ENCODE data around the gene TLN1. TPM values are rescaled to one million over a fixed set of nuclear protein-coding genes. Genes with fewer than 3 reads are reported as not detected.

The TLN1 gene
- total RNA-seq, 1 experiment from 2014 or later = 347 TPM

GRCh38 chr9:35681341-35682002 lies 50.5 kb downstream of the TLN1 start:
- Histone ChIP-seq H3K4me3 (ENCODE audit: low read depth in 2 of 2, low read length in 2 of 2) (no peak overlapping the region), H3K27ac (ENCODE audit: low read length) (peak overlapping the region; percentile 36; the same call in 1 of the 2 replicates), H3K4me1 (ENCODE audit: control insufficient read depth, insufficient read depth, low read length) (peaks cover 12% of the 10 kb centered on the region; the same call in 1 of the 2 replicates), H3K9me3 (ENCODE audit: control insufficient read depth, insufficient read depth, low read depth, low read length) (no peaks in the 10 kb centered on the region), H3K36me3 (ENCODE audit: control insufficient read depth, insufficient read depth, low read length) (no peaks in the 10 kb centered on the region), H3K27me3 (ENCODE audit: control insufficient read depth, insufficient read depth, low read length) (no peaks in the 10 kb centered on the region)
- 0 out of 2 replicates have a peak, but pooled peaks have one; percentile 44 for TF ChIP-seq POLR2AphosphoS5 (IDR thresholded peaks at IDR 0.05; ENCODE audit: low read depth, low read length)
- no peak for TF ChIP-seq REST (IDR thresholded peaks at IDR 0.05; ENCODE audit: insufficient read depth in 1 of 2, low read depth in 2 of 2, low read length in 1 of 2)
- no peak for TF ChIP-seq TCF7L2 (IDR thresholded peaks at IDR 0.05; ENCODE audit: low read depth, low read length)
- no peak for TF ChIP-seq CTCF (IDR thresholded peaks at IDR 0.05)
- TF ChIP-seq SIN3A (IDR thresholded peaks at IDR 0.05; ENCODE audit: borderline replicate concordance, insufficient read depth, low read depth, low read length) = no peak
- in situ Hi-C loops (cut with HindIII; ENCODE audit: low pct_unique_long_range_greater_than_20kb, low sequenced_read_pairs) = no loop called here
- no TSS peak for BruUV-seq (replicated peaks)
- CTCF ChIA-PET = no interaction called here
- POLR2A ChIA-PET = no interaction called here
- intact Hi-C loops (cut with micrococcal nuclease; ENCODE audit: unreplicated experiment) = no loop called here
- no peak for DNase-seq (ENCODE audit: low read depth, low spot score)
- ATAC-seq = peak; percentile 37

- H3K27ac ChIP-seq (ENCODE audit: low read length) = no peak overlapping the region; the same call in 1 of the 2 replicates
- peak; percentile 54 for ATAC-seq
Measured at GRCh38 chr9:35680331-35681105, 51.5 kb downstream of the TLN1 start.

More at GRCh38 chr9:35680331-35681105, 51.5 kb downstream of the TLN1 start:
- in situ Hi-C loops (cut with HindIII; ENCODE audit: low pct_unique_long_range_greater_than_20kb, low sequenced_read_pairs) (no loop called here), intact Hi-C loops (cut with micrococcal nuclease; ENCODE audit: unreplicated experiment) (no loop called here)
- H3K4me1 ChIP-seq (ENCODE audit: control insufficient read depth, insufficient read depth, low read length) = peaks cover 12% of the 10 kb centered on the region; the same call in 1 of the 2 replicates
- no peaks in the 10 kb centered on the region for H3K27me3 ChIP-seq (ENCODE audit: control insufficient read depth, insufficient read depth, low read length)
- no peak for DNase-seq (ENCODE audit: low read depth, low spot score)
- POLR2A ChIA-PET = interaction anchor here (0.6 kb wide), 1 partner anchor 367 kb away, joined by 3 read pairs; no protein-coding TSS in a partner anchor
- no peak for TF ChIP-seq SIN3A (IDR thresholded peaks at IDR 0.05; ENCODE audit: borderline replicate concordance, insufficient read depth, low read depth, low read length)
- TF ChIP-seq POLR2AphosphoS5 (IDR thresholded peaks at IDR 0.05; ENCODE audit: low read depth, low read length) = peak; percentile 6; the same call in 1 of the 2 replicates
- no peaks in the 10 kb centered on the region for H3K36me3 ChIP-seq (ENCODE audit: control insufficient read depth, insufficient read depth, low read length)
- H3K4me3 ChIP-seq (ENCODE audit: low read depth in 2 of 2, low read length in 2 of 2) = no peak overlapping the region
- H3K9me3 ChIP-seq (ENCODE audit: control insufficient read depth, insufficient read depth, low read depth, low read length) = no peaks in the 10 kb centered on the region
- CTCF ChIA-PET = interaction anchor here (0.5 to 1.6 kb wide), 2 partner anchors 13 to 19 kb away, joined by 4 to 7 read pairs; no protein-coding TSS in a partner anchor
- no TSS peak for BruUV-seq (replicated peaks)

All from Panc1 (cell line).